CD14-positive monocyte (primary cell): ENCODE results near the gene SCARB1. TPM values are rescaled to one million over a fixed set of nuclear protein-coding genes. Genes with fewer than 3 reads are reported as not detected.
A peak's percentile ranks its signal among the peaks of the same experiment; 100 is the strongest.

Experiments
- DNase-seq, 3 donors: peaks; one replicate each; pipeline ENCODE4 v3.0.0-alpha.2; 2011 to 2022
- H2AFZ ChIP-seq: 2 replicates; pipeline ENCODE4 v1.6.0; 2012; ENCODE audit warnings: mild to moderate bottlenecking, low read depth, low read length, inconsistent platforms; ENCODE audit not compliant: insufficient read depth, poor library complexity, severe bottlenecking
- H3K27ac ChIP-seq, 2 donors: 1 replicate in 1 of 2; 2 replicates in 1 of 2; pipeline ENCODE4 v1.5.1; 2012 to 2013; ENCODE audit warnings: low read length in 2 of 2, control low read depth in 1 of 2, inconsistent platforms in 1 of 2, low read depth in 1 of 2, mild to moderate bottlenecking in 1 of 2
- H3K27me3 ChIP-seq, 2 donors: one replicate each; pipeline versions ENCODE4 v1.6.0 to v1.6.1; 2011 to 2013; ENCODE audit warnings: low read length in 2 of 2; ENCODE audit not compliant: control insufficient read depth in 2 of 2, insufficient read depth in 2 of 2
- H3K36me3 ChIP-seq, 2 donors: replicated peaks in 1 of 2; 1 replicate in 1 of 2; 2 replicates in 1 of 2; pipeline versions ENCODE4 v1.5.1 to v1.6.1; 2012 to 2013; ENCODE audit warnings: low read length in 2 of 2, control low read depth in 1 of 2, inconsistent platforms in 1 of 2, mild to moderate bottlenecking in 1 of 2; ENCODE audit not compliant: insufficient read depth in 2 of 2, control insufficient read depth in 1 of 2
- H3K4me1 ChIP-seq, 2 donors: 1 replicate in 1 of 2; 2 replicates in 1 of 2; pipeline versions ENCODE4 v1.5.1 to v1.6.1; 2012 to 2013; ENCODE audit warnings: low read length in 2 of 2, control low read depth in 1 of 2, inconsistent platforms in 1 of 2, mild to moderate bottlenecking in 1 of 2, moderate library complexity in 1 of 2; ENCODE audit not compliant: insufficient read depth in 2 of 2, control insufficient read depth in 1 of 2
- H3K4me2 ChIP-seq: replicated peaks from 2 replicates; pipeline ENCODE3; 2012; ENCODE audit warnings: low read length, moderate library complexity, mild to moderate bottlenecking; ENCODE audit not compliant: poor library complexity, severe bottlenecking; ENCODE audit errors: extremely low read depth
- H3K4me3 ChIP-seq, 3 experiments: fragments of 200-600 bp in 1 of 3; sonication (generic) in 1 of 3; replicated peaks in 1 of 3; 1 replicate in 2 of 3; 2 replicates in 1 of 3; pipeline ENCODE4 v1.5.1; 2011 to 2013; ENCODE audit warnings: low read length in 3 of 3, mild to moderate bottlenecking in 3 of 3, control low read depth in 2 of 3, low read depth in 2 of 3, inconsistent platforms in 1 of 3, moderate library complexity in 1 of 3
- H3K79me2 ChIP-seq: 2 replicates; pipeline ENCODE4 v1.6.0; 2012; ENCODE audit warnings: mild to moderate bottlenecking, control low read depth, inconsistent platforms, low read length, moderate library complexity; ENCODE audit not compliant: insufficient read depth
- H3K9ac ChIP-seq: 2 replicates; pipeline ENCODE4 v1.6.0; 2017; ENCODE audit warnings: low read length, mild to moderate bottlenecking; ENCODE audit not compliant: insufficient read depth, poor library complexity, severe bottlenecking
- H3K9me3 ChIP-seq, 2 donors: replicated peaks in 1 of 2; 1 replicate in 1 of 2; 2 replicates in 1 of 2; pipeline versions ENCODE4 v1.5.1 to v1.6.1; 2012 to 2013; ENCODE audit warnings: low read length in 2 of 2, control low read depth in 1 of 2; ENCODE audit not compliant: control insufficient read depth in 1 of 2, insufficient read depth in 1 of 2
- H4K20me1 ChIP-seq: 2 replicates; pipeline ENCODE4 v1.6.0; 2012; ENCODE audit warnings: mild to moderate bottlenecking, low read length, control low read depth, moderate library complexity; ENCODE audit not compliant: insufficient read depth
- H3K27ac Mint-ChIP-seq, 7 donors: one replicate each; pipeline ENCODE4 v1.8.0; 2020; ENCODE audit warnings: mild to moderate bottlenecking in 7 of 7, mixed read lengths in 7 of 7, moderate library complexity in 6 of 7, inconsistent platforms in 2 of 7
- H3K27me3 Mint-ChIP-seq, 3 donors: one replicate each; pipeline ENCODE4 v1.8.0; 2021 to 2022; ENCODE audit warnings: low read depth in 3 of 3, mild to moderate bottlenecking in 3 of 3, mixed read lengths in 3 of 3, moderate library complexity in 3 of 3, inconsistent platforms in 1 of 3
- H3K36me3 Mint-ChIP-seq, 2 donors: one replicate each; pipeline ENCODE4 v1.8.0; 2020; ENCODE audit warnings: mixed read lengths in 2 of 2, inconsistent platforms in 1 of 2, mild to moderate bottlenecking in 1 of 2
- H3K4me1 Mint-ChIP-seq: one replicate; pipeline ENCODE4 v1.8.0; 2020; ENCODE audit warnings: mild to moderate bottlenecking, mixed read lengths
- H3K4me3 Mint-ChIP-seq, 2 donors: one replicate each; pipeline ENCODE4 v1.8.0; 2020; ENCODE audit warnings: mild to moderate bottlenecking in 2 of 2, mixed read lengths in 2 of 2, moderate library complexity in 1 of 2
- H3K9me3 Mint-ChIP-seq, 7 donors: one replicate each; pipeline ENCODE4 v1.8.0; 2020 to 2022; ENCODE audit warnings: mixed read lengths in 7 of 7, mild to moderate bottlenecking in 6 of 7, moderate library complexity in 6 of 7, inconsistent platforms in 2 of 7
- CTCF ChIP-seq: fragments of 200-600 bp; IDR thresholded peaks from one replicate; pipeline ENCODE4 v1.8.0; 2022; ENCODE audit warnings: antibody characterized with exemption, mild to moderate bottlenecking
- WGBS: methylation state at CpG from one replicate; pipeline ENCODE4 v1.1.5; 2013; ENCODE audit warnings: missing lambda C conversion rate; ENCODE audit not compliant: insufficient coverage; 5-methylcytosine and 5-hydroxymethylcytosine counted together
- intact Hi-C, 2 donors: fragments of 100-400 bp; cut with micrococcal nuclease; formaldehyde crosslinking; loops; one replicate each; pipeline versions ENCODE4 v1.15.0 to v1.15.1; 2023
- polyA plus RNA-seq, 3 donors: library from polyadenylated mRNA; depleted of rRNA in 1 of 3; unstranded in 2 of 3; stranded (reverse) in 1 of 3; fragments of 300-500 nt in 2 of 3; fragments of >200 nt in 1 of 3; fragmentation: Illumina TruSeq in 2 of 3; gene quantifications; 1 replicate in 2 of 3; 2 replicates in 1 of 3; pipeline ENCODE4 v1.2.3, GENCODE V29; 2012 to 2021

The SCARB1 gene
- polyA plus RNA-seq, 3 donors, result 13.1 to 34.3 (median 15.2) TPM

GRCh38 chr12:124732275-124733075 is 131.2 kb downstream of the SCARB1 start:
- H3K4me1 ChIP-seq, result peaks cover 58 to 68% of the 10 kb centered on the region in 2 donors
- H3K36me3 ChIP-seq, result no peaks in the 10 kb centered on the region
- no peak overlapping the region for H3K4me2 ChIP-seq
- H3K9me3 ChIP-seq, result peaks cover 0 to 7% of the 10 kb centered on the region in 2 donors
- 88% methylated on average over 15 of the region's 17 CpGs for WGBS
- H3K9ac ChIP-seq, result peak overlapping the region; percentile 27
- H3K9me3 Mint-ChIP-seq, result peaks cover 0 to 14% (median 8%) of the 10 kb centered on the region in 7 donors
- peak overlapping the region in 1 of 2 donors; percentile 62 for H3K27ac ChIP-seq
- TF ChIP-seq CTCF, result no peak
- H3K27ac Mint-ChIP-seq, result peak overlapping the region; percentile 25 to 99 (median 73)
- H3K36me3 Mint-ChIP-seq, result peaks cover 4% of the 10 kb centered on the region in 2 donors
- H3K4me3 Mint-ChIP-seq, result no peak overlapping the region
- H3K27me3 Mint-ChIP-seq, result peaks cover 0 to 3% (median 0%) of the 10 kb centered on the region in 3 donors
- H3K4me1 Mint-ChIP-seq, result peaks cover 61% of the 10 kb centered on the region
- H3K4me3 ChIP-seq, result no peak overlapping the region
- no peak overlapping the region for H2AFZ ChIP-seq
- DNase-seq, result no peak
- H3K79me2 ChIP-seq, result no peaks in the 10 kb centered on the region
- H3K27me3 ChIP-seq, result no peaks in the 10 kb centered on the region
- no peaks in the 10 kb centered on the region for H4K20me1 ChIP-seq
- intact Hi-C loops, result loop anchor here in 1 of 2 donors (5.0 kb wide), 1 partner anchor 35 kb away; no protein-coding TSS in a partner anchor

- Histone ChIP-seq H3K27ac (peak overlapping the region in 1 of 2 donors; percentile 62), H2AFZ (no peak overlapping the region), H4K20me1 (no peaks in the 10 kb centered on the region), H3K4me3 (no peak overlapping the region), H3K79me2 (no peaks in the 10 kb centered on the region), H3K36me3 (no peaks in the 10 kb centered on the region), H3K4me1 (peaks cover 58 to 68% of the 10 kb centered on the region in 2 donors), H3K4me2 (no peak overlapping the region), H3K9ac (no peak overlapping the region), H3K27me3 (no peaks in the 10 kb centered on the region), H3K9me3 (peaks cover 0 to 7% of the 10 kb centered on the region in 2 donors)
- H3K27ac Mint-ChIP-seq, result peak overlapping the region in 4 of 7 donors; percentile 25 to 98 (median 64)
- intact Hi-C loops, result loop anchor here in 1 of 2 donors (5.0 kb wide), 1 partner anchor 35 kb away; no protein-coding TSS in a partner anchor
- H3K4me3 Mint-ChIP-seq, result no peak overlapping the region
- H3K27me3 Mint-ChIP-seq, result peaks cover 0 to 2% (median 0%) of the 10 kb centered on the region in 3 donors
- no peak for TF ChIP-seq CTCF
- DNase-seq, result no peak
- H3K9me3 Mint-ChIP-seq, result peaks cover 0 to 15% (median 6%) of the 10 kb centered on the region in 7 donors
- peaks cover 4% of the 10 kb centered on the region in 2 donors for H3K36me3 Mint-ChIP-seq
- WGBS, result no CpG with 5 or more reads among the region's 2 CpGs
- peaks cover 60% of the 10 kb centered on the region for H3K4me1 Mint-ChIP-seq
Measured at GRCh38 chr12:124731869-124732268, 131.8 kb downstream of the SCARB1 start.
